HG03097 (cell line): ENCODE results near the gene PTPRK.

ENCODE experiments used
- ATAC-seq: cut with Tn5 transposase; IDR thresholded peaks from one replicate; pipeline ENCODE4 v1.9.1; 2021; ENCODE audit not compliant: unreplicated experiment, low FRiP score

Gene PTPRK

GRCh38 chr6:128259730-128260685, 260.4 kb downstream of the PTPRK start:
- ATAC-seq, result peak; percentile 52

- ATAC-seq, result peak; percentile 96
These were observed 261.2 kb downstream of the PTPRK start for GRCh38 chr6:128259029-128259724.

GRCh38 chr6:128256095-128256494, 264.3 kb downstream of the PTPRK start:
- no peak for ATAC-seq

GRCh38 chr6:128252341-128253176, 267.8 kb downstream of the PTPRK start:
- ATAC-seq, result no peak

- no peak for ATAC-seq
These were observed 268.7 kb downstream of the PTPRK start for GRCh38 chr6:128251445-128252340.

- ATAC-seq, result no peak
These were observed 269.9 kb downstream of the PTPRK start for GRCh38 chr6:128250370-128251070.

- ATAC-seq, result no peak
These were observed 271.0 kb downstream of the PTPRK start for GRCh38 chr6:128249429-128249828.

- no peak for ATAC-seq
These were observed 273.7 kb downstream of the PTPRK start for GRCh38 chr6:128246472-128247260.

- no peak for ATAC-seq
These were observed 275.5 kb downstream of the PTPRK start for GRCh38 chr6:128244751-128245405.

- ATAC-seq, result no peak
These were observed 277.5 kb downstream of the PTPRK start for GRCh38 chr6:128242765-128243403.

GRCh38 chr6:128241216-128241615, 279.2 kb downstream of the PTPRK start:
- ATAC-seq, result no peak

GRCh38 chr6:128240024-128240428, 280.4 kb downstream of the PTPRK start:
- no peak for ATAC-seq

- no peak for ATAC-seq
These were observed 281.3 kb downstream of the PTPRK start for GRCh38 chr6:128239146-128239545.

GRCh38 chr6:128238225-128238624, 282.2 kb downstream of the PTPRK start:
- no peak for ATAC-seq

- ATAC-seq, result no peak
These were observed 284.8 kb downstream of the PTPRK start for GRCh38 chr6:128235556-128235955.

GRCh38 chr6:128233531-128233930, 286.9 kb downstream of the PTPRK start:
- no peak for ATAC-seq

- no peak for ATAC-seq
These were observed 290.0 kb downstream of the PTPRK start for GRCh38 chr6:128230267-128230989.
